ENCODE data around the gene PCNX2.

GRCh38 chr1:233025157-233025556 is 270.4 kb downstream of the PCNX2 start:
- TF ChIP-seq SUZ12 (IDR thresholded peaks at IDR 0.05; ENCODE audit: extremely low read depth, insufficient read depth, insufficient read length) (no peak), YY1 (IDR thresholded peaks at IDR 0.05; ENCODE audit: insufficient read depth, insufficient read length) (no peak), ZNF274 (IDR thresholded peaks at IDR 0.05; ENCODE audit: low read depth, low read length) (no peak)
